ENCODE measurements around the gene KCTD19.

KCTD19 gene

GRCh38 chr16:67329901-67330300, 3.4 kb upstream of the KCTD19 start:
- DNase-seq: no peak
- in situ Hi-C loops (cut with MboI; ENCODE audit: low pct_unique_long_range_greater_than_20kb, low sequenced_read_pairs): no loop called here

DNA sequence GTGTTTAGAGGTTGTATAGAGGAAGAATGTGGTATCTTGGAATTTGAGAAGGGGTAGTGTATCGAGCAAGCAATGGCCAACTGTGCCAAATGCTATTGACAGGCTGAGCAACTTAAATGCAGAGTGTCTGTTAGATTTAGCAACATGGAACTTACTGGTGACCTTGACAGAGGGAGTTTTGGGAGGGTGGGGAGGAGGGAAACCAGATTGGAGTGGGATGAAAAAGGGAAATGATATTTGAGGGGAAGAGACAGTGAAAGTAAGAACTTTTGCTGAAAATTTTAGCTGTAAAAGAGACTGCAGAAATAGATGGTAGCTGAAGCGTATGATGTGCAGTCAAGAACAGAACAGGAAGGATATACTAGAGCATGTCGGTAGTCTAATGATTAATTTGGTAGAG, 1.2 kb upstream of the KCTD19 start:
- in situ Hi-C loops (cut with MboI; ENCODE audit: low pct_unique_long_range_greater_than_20kb, low sequenced_read_pairs): no loop called here
- peak; percentile 9 for DNase-seq

- in situ Hi-C loops (cut with MboI; ENCODE audit: low pct_unique_long_range_greater_than_20kb, low sequenced_read_pairs): no loop called here
- no peak for DNase-seq
Measured at GRCh38 chr16:67326115-67326471, 448 bp downstream of the KCTD19 start.

DNA sequence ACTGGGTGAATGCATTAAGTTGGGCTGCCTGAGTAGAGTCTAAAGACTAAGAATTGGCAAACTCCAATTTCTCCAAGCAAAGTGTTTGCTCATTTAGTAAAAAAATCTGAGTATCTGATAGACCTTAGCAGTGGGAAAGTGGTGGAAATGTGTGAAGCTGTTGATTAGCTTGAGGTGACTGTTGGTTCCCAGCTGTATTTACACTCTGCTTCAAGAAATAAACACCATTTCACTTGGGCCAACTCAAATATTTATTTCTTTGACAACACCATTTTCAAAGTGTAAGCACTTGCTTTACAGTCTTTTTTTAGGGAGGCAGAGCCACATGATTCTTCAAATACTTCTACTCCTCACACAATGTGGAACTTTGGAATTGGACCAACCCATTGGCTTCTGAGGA, 8.7 kb downstream of the KCTD19 start:
- in situ Hi-C loops (cut with MboI; ENCODE audit: low pct_unique_long_range_greater_than_20kb, low sequenced_read_pairs): no loop called here
- DNase-seq: no peak

DNA sequence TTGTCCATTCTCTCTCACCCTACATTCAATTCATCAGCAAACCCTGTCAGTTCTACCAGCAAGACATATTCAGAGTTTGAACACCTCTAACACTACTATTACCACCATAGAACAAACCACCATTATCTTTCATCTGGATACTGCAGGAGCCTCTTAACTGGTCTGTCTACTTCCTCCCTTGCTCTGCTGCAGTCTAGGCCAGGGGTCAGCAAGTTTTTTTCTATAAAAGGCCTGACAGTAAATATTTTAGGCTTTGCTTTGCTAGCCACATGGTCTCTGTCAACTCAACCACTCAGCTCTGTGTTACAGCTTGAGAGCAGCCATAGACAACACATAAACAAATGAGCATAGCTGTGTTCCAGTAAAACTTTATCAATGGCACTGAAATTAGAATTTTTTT, 13.8 kb downstream of the KCTD19 start:
- DNase-seq: no peak
- in situ Hi-C loops (cut with MboI; ENCODE audit: low pct_unique_long_range_greater_than_20kb, low sequenced_read_pairs): no loop called here

DNA sequence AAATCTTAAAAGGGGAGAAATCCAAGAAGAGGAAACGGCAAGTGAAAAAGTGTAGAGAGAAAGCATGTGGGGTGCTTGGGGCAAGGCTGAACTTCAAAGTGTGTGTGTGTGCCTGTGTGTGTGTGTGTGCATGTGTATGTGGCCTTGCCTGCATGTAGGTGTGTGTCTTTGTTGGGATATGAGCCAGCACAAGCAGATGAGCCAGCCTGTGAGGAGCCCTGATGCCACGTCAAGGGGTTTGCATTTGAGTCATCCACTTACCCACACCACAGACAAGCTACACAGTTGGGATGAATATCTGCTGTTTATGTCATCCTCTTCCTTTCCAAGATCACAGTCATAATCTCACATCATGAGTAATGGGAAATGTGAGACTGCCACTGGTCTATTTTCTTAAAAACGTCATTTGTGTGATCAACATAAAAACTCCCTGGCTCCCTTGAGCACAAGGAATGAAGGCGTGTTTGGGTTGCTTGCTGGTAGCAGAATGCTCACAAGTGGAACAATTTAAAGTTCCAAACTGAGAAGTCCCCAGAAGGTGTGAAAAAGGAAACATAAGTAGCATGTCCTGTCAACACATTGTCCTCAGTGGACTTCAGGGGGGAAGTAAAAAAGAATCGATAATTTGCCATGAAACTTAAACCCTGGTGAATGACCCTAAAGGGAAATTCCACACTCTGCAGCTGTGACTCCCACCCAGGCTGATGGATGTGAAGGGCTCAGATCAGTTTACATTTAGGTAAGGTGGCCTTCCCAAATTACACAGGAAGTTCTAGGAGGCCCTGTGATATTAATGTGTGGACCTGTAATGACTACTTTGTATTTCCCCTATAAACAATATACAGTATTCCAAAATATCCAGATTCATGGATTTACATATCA, 14.7 kb downstream of the KCTD19 start:
- in situ Hi-C loops (cut with MboI; ENCODE audit: low pct_unique_long_range_greater_than_20kb, low sequenced_read_pairs): no loop called here
- DNase-seq: no peak

DNA sequence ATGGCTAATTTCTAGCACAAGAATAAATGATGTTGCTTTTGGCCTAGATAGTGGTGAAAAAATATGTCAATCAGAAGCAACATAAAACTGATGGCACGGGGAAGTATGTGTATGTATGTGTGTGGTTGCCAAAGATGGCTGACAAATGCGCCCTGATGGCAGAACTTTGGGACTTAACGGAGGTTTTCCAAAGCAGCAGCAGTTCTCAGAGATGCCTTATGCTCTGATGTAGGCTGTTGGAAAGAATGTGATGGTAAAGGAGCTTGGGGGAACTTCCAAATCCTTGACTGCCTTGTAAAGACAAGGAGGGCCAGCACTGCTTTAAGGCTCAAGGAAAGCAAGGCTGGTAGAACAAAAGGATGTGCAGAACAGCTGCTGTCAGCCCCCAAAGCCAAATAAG, 16.0 kb downstream of the KCTD19 start:
- DNase-seq: no peak
- in situ Hi-C loops (cut with MboI; ENCODE audit: low pct_unique_long_range_greater_than_20kb, low sequenced_read_pairs): no loop called here

- DNase-seq: no peak
- in situ Hi-C loops (cut with MboI; ENCODE audit: low pct_unique_long_range_greater_than_20kb, low sequenced_read_pairs): no loop called here
Measured at GRCh38 chr16:67305216-67306071, 21.1 kb downstream of the KCTD19 start.

- no peak for DNase-seq
- in situ Hi-C loops (cut with MboI; ENCODE audit: low pct_unique_long_range_greater_than_20kb, low sequenced_read_pairs): no loop called here
Measured at GRCh38 chr16:67304020-67304419, 22.5 kb downstream of the KCTD19 start.

DNA sequence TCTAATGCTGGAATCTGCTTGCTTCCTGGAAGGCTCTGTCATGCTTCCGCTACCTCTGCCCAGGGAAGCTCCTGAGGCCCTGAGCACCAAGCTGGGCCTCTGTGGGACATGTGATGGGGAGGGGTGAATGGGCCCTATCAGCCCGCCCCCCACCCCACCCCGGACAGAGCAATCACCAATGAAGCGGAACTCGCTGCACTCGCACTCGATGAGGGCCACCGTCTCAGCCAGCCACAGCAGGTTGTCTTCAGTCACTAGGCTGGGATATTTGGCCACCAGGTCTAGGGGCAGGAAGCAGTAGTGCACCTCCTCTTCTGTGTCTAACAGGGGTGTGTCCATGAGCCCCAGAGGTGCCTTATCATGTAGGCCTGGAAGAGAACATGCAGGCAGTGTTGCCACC, 23.6 kb downstream of the KCTD19 start:
- in situ Hi-C loops (cut with MboI; ENCODE audit: low pct_unique_long_range_greater_than_20kb, low sequenced_read_pairs): no loop called here
- no peak for DNase-seq

DNA sequence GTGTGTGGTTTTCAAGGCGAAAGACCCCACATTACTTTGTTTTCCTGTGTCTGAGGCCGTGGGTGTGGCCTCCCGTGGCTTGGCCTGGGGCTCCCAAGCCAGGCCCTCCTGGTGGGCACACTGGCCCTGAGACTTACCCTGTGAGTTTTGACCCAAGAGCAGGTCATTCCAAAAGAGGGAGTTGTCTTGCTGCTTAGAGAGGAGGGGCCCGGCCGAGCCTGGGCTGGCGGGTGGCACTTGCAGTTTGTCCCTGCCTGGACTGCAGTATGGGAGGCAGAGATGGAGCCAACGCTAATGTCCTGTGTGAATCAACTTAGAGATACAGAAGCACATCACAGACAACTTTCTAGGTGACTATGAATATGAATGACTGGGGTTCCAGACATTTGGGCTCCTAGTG, 24.5 kb downstream of the KCTD19 start:
- in situ Hi-C loops (cut with MboI; ENCODE audit: low pct_unique_long_range_greater_than_20kb, low sequenced_read_pairs): no loop called here

GRCh38 chr16:67301080-67301782, 25.3 kb downstream of the KCTD19 start:
- DNase-seq: no peak

More for the DNA sequence above, 24.5 kb downstream of the KCTD19 start:
- no peak for DNase-seq

GRCh38 chr16:67299269-67299668, 27.3 kb downstream of the KCTD19 start:
- in situ Hi-C loops (cut with MboI; ENCODE audit: low pct_unique_long_range_greater_than_20kb, low sequenced_read_pairs): no loop called here
- DNase-seq: no peak

More at GRCh38 chr16:67301080-67301782, 25.3 kb downstream of the KCTD19 start:
- in situ Hi-C loops (cut with MboI; ENCODE audit: low pct_unique_long_range_greater_than_20kb, low sequenced_read_pairs): no loop called here

- no peak for DNase-seq
- in situ Hi-C loops (cut with MboI; ENCODE audit: low pct_unique_long_range_greater_than_20kb, low sequenced_read_pairs): no loop called here
Measured at GRCh38 chr16:67298277-67298676, 28.3 kb downstream of the KCTD19 start.

GRCh38 chr16:67296420-67296819, 30.1 kb downstream of the KCTD19 start:
- no peak for DNase-seq
- in situ Hi-C loops (cut with MboI; ENCODE audit: low pct_unique_long_range_greater_than_20kb, low sequenced_read_pairs): no loop called here

DNA sequence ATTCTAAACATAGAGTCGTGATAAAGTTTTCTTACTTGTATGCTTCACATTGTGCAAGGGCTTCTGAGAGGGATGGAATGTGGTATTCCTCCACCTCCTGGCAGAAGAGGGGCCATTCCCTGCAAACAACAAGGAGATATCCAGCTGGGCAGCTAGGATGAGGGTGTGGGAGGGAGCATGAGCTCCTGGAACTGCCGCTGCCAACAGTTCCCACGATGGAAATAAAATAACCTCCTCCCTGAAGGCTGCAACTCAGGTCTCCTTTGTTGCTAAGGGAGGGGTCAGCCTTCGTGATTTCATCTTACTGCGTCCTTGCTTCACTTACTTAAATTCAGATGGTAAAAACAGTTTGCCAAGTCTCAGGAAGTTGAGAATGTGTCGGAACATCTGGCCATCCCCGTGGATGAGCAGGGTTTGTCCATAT, 31.6 kb downstream of the KCTD19 start:
- DNase-seq: no peak
- in situ Hi-C loops (cut with MboI; ENCODE audit: low pct_unique_long_range_greater_than_20kb, low sequenced_read_pairs): no loop called here

DNA sequence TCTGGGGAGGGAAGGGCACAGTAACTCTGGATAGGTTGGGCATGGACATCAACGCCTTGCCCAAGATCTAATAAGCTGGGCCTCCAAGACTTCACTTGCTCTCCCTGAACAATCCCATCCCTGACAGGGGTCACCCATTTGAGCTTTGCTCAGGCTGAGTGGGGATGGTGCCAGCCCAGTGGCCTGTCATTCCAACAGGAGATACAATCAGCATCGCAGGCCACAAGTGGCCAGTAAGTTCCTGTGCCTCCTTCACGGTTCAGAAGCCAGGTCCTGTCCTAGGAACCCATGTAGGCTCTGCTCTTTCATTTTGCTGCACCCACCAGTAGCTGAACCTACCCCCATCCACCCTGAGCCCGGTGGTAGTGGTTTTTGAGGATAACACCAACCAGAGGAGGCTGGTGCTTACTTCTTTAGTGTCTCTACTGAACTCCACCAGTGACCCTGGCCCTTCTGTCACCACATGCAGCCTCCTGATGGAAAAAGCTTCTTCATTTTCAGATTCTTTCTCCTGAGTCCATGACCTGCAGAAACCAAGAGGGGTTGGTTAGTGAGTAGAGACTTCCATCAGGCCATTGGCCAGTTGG, 32.3 kb downstream of the KCTD19 start:
- in situ Hi-C loops (cut with MboI; ENCODE audit: low pct_unique_long_range_greater_than_20kb, low sequenced_read_pairs): no loop called here
- DNase-seq: no peak

DNA sequence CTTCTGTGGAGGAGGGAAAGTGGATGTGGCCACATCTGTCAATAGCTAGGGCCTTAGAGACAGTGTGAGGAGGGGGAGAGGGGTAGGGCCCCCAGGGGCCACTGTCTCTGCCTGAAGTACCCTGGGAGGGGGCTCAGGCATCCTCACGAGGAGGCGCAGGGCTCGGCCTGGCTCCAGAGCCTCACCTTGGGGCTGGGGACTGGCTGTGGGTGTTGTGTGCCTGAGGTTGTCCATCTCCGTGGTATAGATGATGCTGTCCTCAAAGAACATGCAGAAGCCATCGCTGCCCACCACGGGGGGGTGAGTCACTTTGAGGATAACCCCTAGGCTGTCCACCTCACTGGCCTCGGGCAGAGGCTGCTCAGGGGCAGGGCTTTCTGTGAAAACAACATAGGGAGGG, 35.1 kb downstream of the KCTD19 start:
- no peak for DNase-seq
- in situ Hi-C loops (cut with MboI; ENCODE audit: low pct_unique_long_range_greater_than_20kb, low sequenced_read_pairs): no loop called here

GRCh38 chr16:67287960-67288359, 38.6 kb downstream of the KCTD19 start:
- in situ Hi-C loops (cut with MboI; ENCODE audit: low pct_unique_long_range_greater_than_20kb, low sequenced_read_pairs): no loop called here
- no peak for DNase-seq
